ENCODE data around the gene SLC19A2. TPM values are rescaled to one million over a fixed set of nuclear protein-coding genes. Genes with fewer than 3 reads are reported as not detected.

SLC19A2 gene
- polyA plus RNA-seq, 1 of the 3 experiments (the other 2 are of a cell fraction) = 3.4 TPM

DNA sequence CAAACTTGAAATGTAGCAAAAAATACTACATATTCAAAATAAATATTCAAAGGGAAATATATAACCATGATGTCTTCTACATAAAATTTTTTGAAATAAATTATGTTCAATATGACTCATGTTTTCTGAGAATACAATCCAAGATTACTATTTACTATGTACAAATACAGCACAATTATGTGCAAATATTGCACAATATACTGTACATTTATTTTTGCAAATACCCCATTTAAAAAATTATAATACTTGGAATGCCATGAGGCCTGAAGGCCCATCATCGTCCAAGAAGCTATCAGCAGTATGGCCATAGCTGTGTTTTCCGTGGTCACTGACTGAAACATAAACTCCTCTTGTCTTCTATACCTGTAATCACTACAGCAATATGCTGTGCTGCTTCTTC lies 70.8 kb downstream of the SLC19A2 start:
- TF ChIP-seq CHD2 (IDR thresholded peaks at IDR 0.05; ENCODE audit: low read length, partially characterized antibody) (no peak), POLR2AphosphoS5 (IDR thresholded peaks at IDR 0.05; ENCODE audit: low read depth, low read length) (no peak), EZH2phosphoT487 (IDR thresholded peaks at IDR 0.05; ENCODE audit: borderline replicate concordance, low read depth) (no peak), FOSL2 (IDR thresholded peaks at IDR 0.05; ENCODE audit: borderline replicate concordance, low read depth) (no peak), NFIC (IDR thresholded peaks at IDR 0.05; ENCODE audit: borderline replicate concordance) (no peak), GATA2 (CRISPR knock-in tag; IDR thresholded peaks at IDR 0.05) (no peak), RFX5 (IDR thresholded peaks at IDR 0.05; ENCODE audit: low read length) (no peak), RAD21 (IDR thresholded peaks at IDR 0.05; ENCODE audit: low read length) (no peak), MAX (IDR thresholded peaks at IDR 0.05; ENCODE audit: low read depth) (no peak), PBX3 (IDR thresholded peaks at IDR 0.05) (no peak), MXI1 (IDR thresholded peaks at IDR 0.05; ENCODE audit: low read depth, low read length) (no peak), YY1 (IDR thresholded peaks at IDR 0.05; ENCODE audit: low read depth) (no peak), NRF1 (IDR thresholded peaks at IDR 0.05; ENCODE audit: low read depth, low read length) (no peak), JUND (IDR thresholded peaks at IDR 0.05) (no peak), TEAD4 (IDR thresholded peaks at IDR 0.05; ENCODE audit: borderline replicate concordance, insufficient read depth) (no peak), SMC3 (IDR thresholded peaks at IDR 0.05; ENCODE audit: low read depth, low read length) (no peak), IRF3 (IDR thresholded peaks at IDR 0.05; ENCODE audit: low read depth, low read length) (no peak)
- TF ChIP-seq, protein P1, sequence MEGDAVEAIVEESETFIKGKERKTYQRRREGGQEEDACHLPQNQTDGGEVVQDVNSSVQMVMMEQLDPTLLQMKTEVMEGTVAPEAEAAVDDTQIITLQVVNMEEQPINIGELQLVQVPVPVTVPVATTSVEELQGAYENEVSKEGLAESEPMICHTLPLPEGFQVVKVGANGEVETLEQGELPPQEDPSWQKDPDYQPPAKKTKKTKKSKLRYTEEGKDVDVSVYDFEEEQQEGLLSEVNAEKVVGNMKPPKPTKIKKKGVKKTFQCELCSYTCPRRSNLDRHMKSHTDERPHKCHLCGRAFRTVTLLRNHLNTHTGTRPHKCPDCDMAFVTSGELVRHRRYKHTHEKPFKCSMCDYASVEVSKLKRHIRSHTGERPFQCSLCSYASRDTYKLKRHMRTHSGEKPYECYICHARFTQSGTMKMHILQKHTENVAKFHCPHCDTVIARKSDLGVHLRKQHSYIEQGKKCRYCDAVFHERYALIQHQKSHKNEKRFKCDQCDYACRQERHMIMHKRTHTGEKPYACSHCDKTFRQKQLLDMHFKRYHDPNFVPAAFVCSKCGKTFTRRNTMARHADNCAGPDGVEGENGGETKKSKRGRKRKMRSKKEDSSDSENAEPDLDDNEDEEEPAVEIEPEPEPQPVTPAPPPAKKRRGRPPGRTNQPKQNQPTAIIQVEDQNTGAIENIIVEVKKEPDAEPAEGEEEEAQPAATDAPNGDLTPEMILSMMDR (IDR thresholded peaks at IDR 0.05) = no peak
- TF ChIP-seq, protein P2, sequence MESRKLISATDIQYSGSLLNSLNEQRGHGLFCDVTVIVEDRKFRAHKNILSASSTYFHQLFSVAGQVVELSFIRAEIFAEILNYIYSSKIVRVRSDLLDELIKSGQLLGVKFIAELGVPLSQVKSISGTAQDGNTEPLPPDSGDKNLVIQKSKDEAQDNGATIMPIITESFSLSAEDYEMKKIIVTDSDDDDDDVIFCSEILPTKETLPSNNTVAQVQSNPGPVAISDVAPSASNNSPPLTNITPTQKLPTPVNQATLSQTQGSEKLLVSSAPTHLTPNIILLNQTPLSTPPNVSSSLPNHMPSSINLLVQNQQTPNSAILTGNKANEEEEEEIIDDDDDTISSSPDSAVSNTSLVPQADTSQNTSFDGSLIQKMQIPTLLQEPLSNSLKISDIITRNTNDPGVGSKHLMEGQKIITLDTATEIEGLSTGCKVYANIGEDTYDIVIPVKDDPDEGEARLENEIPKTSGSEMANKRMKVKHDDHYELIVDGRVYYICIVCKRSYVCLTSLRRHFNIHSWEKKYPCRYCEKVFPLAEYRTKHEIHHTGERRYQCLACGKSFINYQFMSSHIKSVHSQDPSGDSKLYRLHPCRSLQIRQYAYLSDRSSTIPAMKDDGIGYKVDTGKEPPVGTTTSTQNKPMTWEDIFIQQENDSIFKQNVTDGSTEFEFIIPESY (IDR thresholded peaks at IDR 0.05; ENCODE audit: borderline replicate concordance, low read depth) = no peak
- Histone ChIP-seq H3K9me3 (no peaks in the 10 kb centered on the region), H3K79me2 (ENCODE audit: insufficient read depth) (no peaks in the 10 kb centered on the region), H3K4me1 (ENCODE audit: control insufficient read depth in 1 of 2, insufficient read depth in 2 of 2, low read depth in 1 of 2, low read length in 1 of 2) (no peaks in the 10 kb centered on the region), H3K4me3 (ENCODE audit: low read depth in 2 of 2, low read length in 1 of 2) (no peak overlapping the region), H3K9me2 (no peaks in the 10 kb centered on the region), H3K9ac (no peak overlapping the region), H4K20me1 (ENCODE audit: insufficient read depth) (no peaks in the 10 kb centered on the region), H3K27ac (ENCODE audit: low read depth in 2 of 2, low read length in 1 of 2) (no peak overlapping the region), H3F3A (replicated peaks; ENCODE audit: insufficient read depth) (no peaks in the 10 kb centered on the region), H2AFZ (ENCODE audit: low read depth) (no peak overlapping the region), H3K4me2 (no peak overlapping the region), H3K36me3 (replicated peaks in 1 of 2; ENCODE audit: control insufficient read depth in 1 of 2, insufficient read depth in 2 of 2, low read length in 1 of 2) (peaks cover 0 to 15% of the 10 kb centered on the region in 2 experiments), H3K27me3 (ENCODE audit: insufficient read depth) (no peaks in the 10 kb centered on the region)
- WGBS (ENCODE audit: low lambda C conversion rate) = 86% methylated on average over 2 of the region's 2 CpGs
- no peak for DNase-seq
- POLR2A ChIA-PET = no interaction called here
- CTCF ChIA-PET = no interaction called here

Small RNAs within 50 kb of the gene (small RNA-seq; reads per million reads assigned to genes)
- 0 reads per million in 7 experiments for gene AL021068.2

Other genes with a start within 250 kb of the SLC19A2 start
- 13.7 and 20.6 TPM in 2 replicates for gene NME7, start 118.1 kb downstream of the SLC19A2 start, polyA plus RNA-seq (2012; rRNA removed)
- 9.5 and 16.0 TPM in 2 replicates for gene BLZF1, start 117.7 kb downstream of the SLC19A2 start, polyA plus RNA-seq (2012; rRNA removed)
- gene CCDC181, start 58.5 kb downstream of the SLC19A2 start, polyA plus RNA-seq (2012; rRNA removed) = 1.2 TPM in 2 replicates
- under 0.01 TPM in 1 of 2 replicates, not detected in the other for gene F5, start 100.5 kb upstream of the SLC19A2 start, polyA plus RNA-seq (2012; rRNA removed)
- gene SELP, start 144.2 kb upstream of the SLC19A2 start, polyA plus RNA-seq (2012; rRNA removed) = not detected in 2 replicates
- 0.52 and 0.58 TPM in 2 replicates for gene SELL, start 225.7 kb upstream of the SLC19A2 start, polyA plus RNA-seq (2012; rRNA removed)
- gene SELE, start 248.1 kb upstream of the SLC19A2 start, polyA plus RNA-seq (2012; rRNA removed) = 0.02 and 0.10 TPM in 2 replicates

Data from SK-N-SH (cell line).